Mesendoderm (in vitro differentiated cells): Measurements from ENCODE around the gene RIT2. TPM values are rescaled to one million over a fixed set of nuclear protein-coding genes. Genes with fewer than 3 reads are reported as not detected.

Experiments used
- DNase-seq: peaks from one replicate; pipeline ENCODE4 v3.0.0; 2013
- H2AK5ac ChIP-seq: 2 replicates; pipeline ENCODE4 v1.6.1; 2013; ENCODE audit warnings: low read length, inconsistent platforms
- H2BK120ac ChIP-seq: 2 replicates; pipeline ENCODE4 v1.6.1; 2013; ENCODE audit warnings: low read depth, mild to moderate bottlenecking, low read length, moderate library complexity, mixed read lengths
- H2BK15ac ChIP-seq: replicated peaks from 2 replicates; pipeline ENCODE4 v1.6.1; 2013; ENCODE audit warnings: low read depth, mild to moderate bottlenecking, moderate library complexity
- H2BK5ac ChIP-seq: 2 replicates; pipeline ENCODE4 v1.6.1; 2013; ENCODE audit warnings: low read length, inconsistent platforms
- H3K18ac ChIP-seq: 2 replicates; pipeline ENCODE4 v1.6.1; 2013; ENCODE audit warnings: mild to moderate bottlenecking, low read length, mixed read lengths
- H3K23ac ChIP-seq: one replicate; pipeline ENCODE4 v1.6.1; 2013; ENCODE audit warnings: low read length
- H3K27ac ChIP-seq: 2 replicates; pipeline ENCODE4 v1.5.1; 2013; ENCODE audit warnings: low read depth, mild to moderate bottlenecking, inconsistent platforms, low read length, moderate library complexity
- H3K27me3 ChIP-seq: 2 replicates; pipeline ENCODE4 v1.6.1; 2013; ENCODE audit warnings: low read length, control low read depth, mild to moderate bottlenecking, inconsistent platforms; ENCODE audit not compliant: insufficient read depth, poor library complexity
- H3K36me3 ChIP-seq: 2 replicates; pipeline ENCODE4 v1.6.1; 2013; ENCODE audit warnings: low read length, inconsistent platforms; ENCODE audit not compliant: control insufficient read depth, insufficient read depth
- H3K4ac ChIP-seq: one replicate; pipeline ENCODE4 v1.6.1; 2013; ENCODE audit warnings: low read depth, mild to moderate bottlenecking, low read length, moderate library complexity
- H3K4me1 ChIP-seq: 2 replicates; pipeline ENCODE4 v1.6.1; 2013; ENCODE audit warnings: low read depth, low read length, inconsistent platforms; ENCODE audit not compliant: control insufficient read depth
- H3K4me2 ChIP-seq: 2 replicates; pipeline ENCODE4 v1.6.1; 2013; ENCODE audit warnings: low read length
- H3K4me3 ChIP-seq: 2 replicates; pipeline ENCODE4 v1.5.1; 2013; ENCODE audit warnings: mild to moderate bottlenecking, low read length
- H3K56ac ChIP-seq: one replicate; pipeline ENCODE4 v1.6.1; 2013; ENCODE audit warnings: low read length
- H3K79me1 ChIP-seq: 2 replicates; pipeline ENCODE4 v1.6.1; 2013; ENCODE audit warnings: low read length, inconsistent platforms
- H3K79me2 ChIP-seq: 2 replicates; pipeline ENCODE4 v1.6.1; 2013; ENCODE audit warnings: mild to moderate bottlenecking, low read length; ENCODE audit not compliant: control insufficient read depth, insufficient read depth
- H3K9ac ChIP-seq: 2 replicates; pipeline ENCODE4 v1.6.1; 2013; ENCODE audit warnings: low read length, inconsistent platforms
- H4K5ac ChIP-seq: one replicate; pipeline ENCODE4 v1.6.1; 2013; ENCODE audit warnings: low read length
- H4K8ac ChIP-seq: one replicate; pipeline ENCODE4 v1.6.1; 2013; ENCODE audit warnings: low read depth, mild to moderate bottlenecking, control low read depth, low read length, moderate library complexity
- WGBS: extraction: QIAGEN DNeasy Blood & Tissue Kit; methylation state at CpG from one replicate; pipeline ENCODE4 v1.1.7; 2013; ENCODE audit warnings: low lambda C conversion rate, missing lambda C conversion rate; ENCODE audit not compliant: insufficient coverage; ENCODE audit errors: extremely low coverage; 5-methylcytosine and 5-hydroxymethylcytosine counted together
- polyA plus RNA-seq, 2 experiments: library from polyadenylated mRNA; stranded (reverse); fragments of 200-250 nt; gene quantifications; one replicate each; pipeline ENCODE4 v1.2.3, GENCODE V29; 2013

Gene RIT2
- polyA plus RNA-seq (2013, experiment 1 of 2) = 3.0 TPM
- polyA plus RNA-seq (2013, experiment 2 of 2) = 2.9 TPM

GRCh38 chr18:43115076-43115921 is at the start of gene RIT2:
RIT2 (minus strand) TSS chr18:43115685.
- Histone ChIP-seq H4K5ac (no peak within 1 kb of the TSS), H3K79me1 (no peaks in the 10 kb centered on the region), H3K4me1 (no peaks in the 10 kb centered on the region), H3K9ac (no peak within 1 kb of the TSS), H3K27me3 (no peaks in the 10 kb centered on the region), H2AK5ac (no peak within 1 kb of the TSS), H3K36me3 (no peaks in the 10 kb centered on the region), H2BK5ac (no peak within 1 kb of the TSS), H3K4ac (no peak within 1 kb of the TSS), H4K8ac (no peak within 1 kb of the TSS), H3K23ac (no peak within 1 kb of the TSS), H3K18ac (no peak within 1 kb of the TSS), H3K27ac (no peak within 1 kb of the TSS), H2BK15ac (no peak within 1 kb of the TSS), H3K4me3 (no peak within 1 kb of the TSS), H3K56ac (no peak within 1 kb of the TSS), H3K79me2 (no peaks in the 10 kb centered on the region), H3K4me2 (no peak within 1 kb of the TSS), H2BK120ac (no peak within 1 kb of the TSS)
- DNase-seq = no peak
- WGBS = 100% methylated on average over 2 of the region's 18 CpGs

GRCh38 chr18:43161528-43161927 is 46.0 kb upstream of the RIT2 start:
- Histone ChIP-seq H2BK120ac (no peak overlapping the region), H4K8ac (no peak overlapping the region), H4K5ac (no peak overlapping the region), H3K79me2 (no peaks in the 10 kb centered on the region), H3K9ac (no peak overlapping the region), H2BK5ac (no peak overlapping the region), H3K18ac (no peak overlapping the region), H3K4ac (no peak overlapping the region), H3K4me3 (no peak overlapping the region), H3K4me1 (no peaks in the 10 kb centered on the region), H3K79me1 (no peaks in the 10 kb centered on the region), H3K27ac (no peak overlapping the region), H3K23ac (no peak overlapping the region), H3K4me2 (no peak overlapping the region), H3K36me3 (no peaks in the 10 kb centered on the region), H2AK5ac (no peak overlapping the region), H3K27me3 (no peaks in the 10 kb centered on the region), H2BK15ac (no peak overlapping the region), H3K56ac (no peak overlapping the region)
- no CpG with 5 or more reads among the region's 1 CpG for WGBS
- no peak for DNase-seq

- H2BK120ac ChIP-seq = no peak overlapping the region
- no peaks in the 10 kb centered on the region for H3K36me3 ChIP-seq
- no peaks in the 10 kb centered on the region for H3K27me3 ChIP-seq
- no peak overlapping the region for H3K9ac ChIP-seq
- no peak overlapping the region for H3K27ac ChIP-seq
- H2BK5ac ChIP-seq = no peak overlapping the region
- no peak overlapping the region for H3K23ac ChIP-seq
- no peak overlapping the region for H4K5ac ChIP-seq
- H3K18ac ChIP-seq = no peak overlapping the region
- H2AK5ac ChIP-seq = no peak overlapping the region
- no peak for DNase-seq
- no peak overlapping the region for H2BK15ac ChIP-seq
- no peaks in the 10 kb centered on the region for H3K79me2 ChIP-seq
- H3K79me1 ChIP-seq = no peaks in the 10 kb centered on the region
- no peaks in the 10 kb centered on the region for H3K4me1 ChIP-seq
- H3K4me2 ChIP-seq = no peak overlapping the region
- no peak overlapping the region for H3K4ac ChIP-seq
- no peak overlapping the region for H4K8ac ChIP-seq
- WGBS = no CpG with 5 or more reads among the region's 1 CpG
- no peak overlapping the region for H3K4me3 ChIP-seq
- no peak overlapping the region for H3K56ac ChIP-seq
These were observed 45.0 kb upstream of the RIT2 start for GRCh38 chr18:43160509-43160908.

DNA sequence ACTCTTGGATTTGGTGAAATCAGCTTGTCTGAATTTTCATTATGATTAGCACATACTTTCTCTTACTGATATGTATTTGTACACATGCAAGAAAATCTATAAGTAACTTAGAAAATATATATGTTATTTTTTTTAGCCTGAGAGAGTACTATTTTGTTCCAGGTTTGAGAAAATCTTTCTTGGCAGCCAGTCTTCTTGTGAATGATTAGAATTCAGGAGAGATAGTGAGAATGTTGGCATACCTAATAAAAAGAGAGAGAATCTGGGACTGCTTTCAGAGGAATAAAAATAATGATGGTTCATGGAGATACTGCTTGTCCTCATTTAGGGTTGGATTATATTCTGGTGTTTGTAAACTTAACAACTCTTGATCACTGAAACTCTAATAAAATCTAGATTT is 44.4 kb upstream of the RIT2 start:
- no peak overlapping the region for H3K4ac ChIP-seq
- no peaks in the 10 kb centered on the region for H3K79me1 ChIP-seq
- H3K23ac ChIP-seq = no peak overlapping the region
- no peak overlapping the region for H3K4me2 ChIP-seq
- no peaks in the 10 kb centered on the region for H3K27me3 ChIP-seq
- no peak for DNase-seq
- no peak overlapping the region for H2BK120ac ChIP-seq
- H2BK5ac ChIP-seq = no peak overlapping the region
- no peak overlapping the region for H3K56ac ChIP-seq
- no peak overlapping the region for H4K8ac ChIP-seq
- no peaks in the 10 kb centered on the region for H3K4me1 ChIP-seq
- no peak overlapping the region for H3K27ac ChIP-seq
- no peak overlapping the region for H2BK15ac ChIP-seq
- H4K5ac ChIP-seq = no peak overlapping the region
- no peaks in the 10 kb centered on the region for H3K36me3 ChIP-seq
- H3K9ac ChIP-seq = no peak overlapping the region
- H3K79me2 ChIP-seq = no peaks in the 10 kb centered on the region
- H3K18ac ChIP-seq = no peak overlapping the region
- no peak overlapping the region for H2AK5ac ChIP-seq
- H3K4me3 ChIP-seq = no peak overlapping the region

- H4K5ac ChIP-seq = no peak overlapping the region
- H2AK5ac ChIP-seq = no peak overlapping the region
- no peaks in the 10 kb centered on the region for H3K27me3 ChIP-seq
- no peak overlapping the region for H3K18ac ChIP-seq
- no peak overlapping the region for H3K23ac ChIP-seq
- no peaks in the 10 kb centered on the region for H3K79me2 ChIP-seq
- no peak overlapping the region for H2BK15ac ChIP-seq
- no peak overlapping the region for H2BK5ac ChIP-seq
- no peak overlapping the region for H4K8ac ChIP-seq
- WGBS = no CpG with 5 or more reads among the region's 5 CpGs
- H3K79me1 ChIP-seq = no peaks in the 10 kb centered on the region
- H3K56ac ChIP-seq = no peak overlapping the region
- H3K4me1 ChIP-seq = no peaks in the 10 kb centered on the region
- no peak overlapping the region for H3K4ac ChIP-seq
- no peak overlapping the region for H3K4me2 ChIP-seq
- H3K36me3 ChIP-seq = no peaks in the 10 kb centered on the region
- H3K27ac ChIP-seq = no peak overlapping the region
- H2BK120ac ChIP-seq = no peak overlapping the region
- DNase-seq = no peak
- no peak overlapping the region for H3K4me3 ChIP-seq
- no peak overlapping the region for H3K9ac ChIP-seq
These were observed 43.7 kb upstream of the RIT2 start for GRCh38 chr18:43159086-43159770.
